K562 (cell line): Measurements from ENCODE around the gene NDUFA13. TPM values are rescaled to one million over a fixed set of nuclear protein-coding genes. Genes with fewer than 3 reads are reported as not detected.

Experiments used
- ATAC-seq: fragments of 200-7000 bp; cut with Tn5 transposase; 3 replicates; pipeline ENCODE4 v1.9.1; 2020; ENCODE audit warnings: moderate library complexity
- BruUV-seq: library from RNA; stranded (reverse); fragments of 400-500 nt; replicated peaks from 2 replicates; lab custom pipeline; 2021; lab: Mats Ljungman, UMichigan
- CTCF ChIA-PET: fragments of 300-600 bp; formaldehyde crosslinking; extraction: SDS; loops from one replicate; lab custom pipeline; 2021; ENCODE audit warnings: low intra/inter-chr PET ratio; lab: Yijun Ruan, JAX
- POLR2A ChIA-PET: fragments of 300-600, 350-650 bp; sonication (Branson Sonifier 250); formaldehyde crosslinking; extraction: SDS; loops from one replicate; lab custom pipeline; 2021; ENCODE audit warnings: antibody characterized with exemption, inconsistent platforms; lab: Yijun Ruan, JAX
- DNase-seq, 4 experiments: peaks; one replicate each; pipeline versions ENCODE4 v3.0.0 to v3.0.0-alpha.2; 2011 to 2018; ENCODE audit warnings: low spot score in 3 of 4, mixed read lengths in 3 of 4; ENCODE audit errors: extremely low read depth in 1 of 4
- FAIRE-seq: peaks from 2 replicates; lab custom pipeline; 2011; peaks lifted over from hg19 to GRCh38; lab: Jason Lieb, UNC
- H2AFZ ChIP-seq: 2 replicates; pipeline ENCODE4 v1.6.0; 2011; ENCODE audit warnings: low read depth, low read length, control low read depth, inconsistent platforms
- H3K27ac ChIP-seq: fragments of 200-600 bp; 3 replicates; pipeline ENCODE4 v1.8.0; 2011; ENCODE audit warnings: low read depth, mild to moderate bottlenecking, control low read depth, inconsistent platforms, low read length, moderate library complexity, mixed read lengths; ENCODE audit errors: extremely low read depth
- H3K27me3 ChIP-seq, 2 experiments: fragments of 300-600 bp in 1 of 2; 2 replicates in 1 of 2; 3 replicates in 1 of 2; pipeline versions ENCODE4 v1.6.0 to v1.8.0; 2011; ENCODE audit warnings: inconsistent platforms in 2 of 2, low read length in 2 of 2, mild to moderate bottlenecking in 1 of 2, mixed read lengths in 1 of 2, moderate library complexity in 1 of 2; ENCODE audit not compliant: control insufficient read depth in 2 of 2, insufficient read depth in 2 of 2
- H3K36me3 ChIP-seq: fragments of 300-600 bp; 3 replicates; pipeline ENCODE4 v1.8.0; 2011; ENCODE audit warnings: mild to moderate bottlenecking, low read length, inconsistent platforms; ENCODE audit not compliant: control insufficient read depth, insufficient read depth
- H3K4me1 ChIP-seq, 2 experiments: fragments of 200-600 bp in 1 of 2; replicated peaks in 1 of 2; 2 replicates in 1 of 2; 3 replicates in 1 of 2; pipeline versions ENCODE4 v1.5.1 to v1.8.0; 2011; ENCODE audit warnings: inconsistent platforms in 2 of 2, low read length in 2 of 2, mild to moderate bottlenecking in 1 of 2, mixed read lengths in 1 of 2, moderate library complexity in 1 of 2; ENCODE audit not compliant: control insufficient read depth in 2 of 2, insufficient read depth in 2 of 2
- H3K4me2 ChIP-seq: 2 replicates; pipeline ENCODE4 v1.6.1; 2011; ENCODE audit warnings: low read length, control low read depth, inconsistent platforms, mixed read lengths; ENCODE audit not compliant: insufficient read depth
- H3K4me3 ChIP-seq: fragments of 200-600 bp; sonication (generic), shearing (Covaris generic); 2 replicates; pipeline ENCODE4 v1.5.1; 2016; ENCODE audit warnings: control low read depth, inconsistent platforms
- H3K79me2 ChIP-seq: fragments of 200-600 bp; 3 replicates; pipeline ENCODE4 v1.8.0; 2011; ENCODE audit warnings: low read length, inconsistent platforms; ENCODE audit not compliant: control insufficient read depth, insufficient read depth
- H3K9ac ChIP-seq, 2 experiments: 2 replicates each; pipeline versions ENCODE4 v1.6.0 to v1.6.1; 2011; ENCODE audit warnings: low read depth in 2 of 2, low read length in 2 of 2, control low read depth in 1 of 2, inconsistent platforms in 1 of 2, mild to moderate bottlenecking in 1 of 2, mixed read lengths in 1 of 2; ENCODE audit not compliant: insufficient read depth in 1 of 2
- H3K9me1 ChIP-seq: one replicate; pipeline ENCODE4 v1.6.0; 2011; ENCODE audit warnings: inconsistent platforms, mild to moderate bottlenecking, low read length, moderate library complexity; ENCODE audit not compliant: control insufficient read depth, insufficient read depth
- H3K9me3 ChIP-seq: replicated peaks from 2 replicates; pipeline ENCODE4 v1.5.1; 2011; ENCODE audit warnings: low read depth, low read length, inconsistent platforms; ENCODE audit not compliant: control insufficient read depth, insufficient read depth
- H4K20me1 ChIP-seq: replicated peaks from 2 replicates; pipeline ENCODE4 v1.6.1; 2011; ENCODE audit warnings: low read length, inconsistent platforms, mixed read lengths; ENCODE audit not compliant: control insufficient read depth, insufficient read depth
- BHLHE40 ChIP-seq: IDR thresholded peaks from 2 replicates; pipeline ENCODE4 v1.6.1; 2011; ENCODE audit warnings: low read length, improper control_type of control experiment
- EWSR1 ChIP-seq: fragments of 450-650 bp; IDR thresholded peaks from 2 replicates; pipeline ENCODE4 v1.6.1; 2018; ENCODE audit warnings: borderline replicate concordance, mild to moderate bottlenecking, low read depth, moderate library complexity; ENCODE audit not compliant: partially characterized antibody
- SRSF3 ChIP-seq: fragments of 200-400 bp; formaldehyde crosslinking; IDR thresholded peaks from 2 replicates; pipeline ENCODE4 v1.6.1; 2016; ENCODE audit warnings: mild to moderate bottlenecking, low read length, moderate library complexity; ENCODE audit not compliant: insufficient read depth
- SRSF7 ChIP-seq: fragments of 200-400 bp; formaldehyde crosslinking; optimal IDR thresholded peaks from 2 replicates; pipeline ENCODE3; 2017; ENCODE audit warnings: mild to moderate bottlenecking, low read depth, low read length
- TGIF2 ChIP-seq: sonication (generic); formaldehyde crosslinking; IDR thresholded peaks from 2 replicates; pipeline ENCODE4 v1.8.1; 2022; ENCODE audit warnings: mild to moderate bottlenecking, missing genetic modification reagents, moderate library complexity
- ZBTB9 ChIP-seq: fragments of 450-650 bp; formaldehyde crosslinking; IDR thresholded peaks from 2 replicates; pipeline ENCODE4 v1.4.0; 2020; ENCODE audit warnings: mild to moderate bottlenecking, moderate library complexity
- ZNF133 ChIP-seq: fragments of 250-450 bp; sonication (Bioruptor Pico); IDR thresholded peaks from 2 replicates; pipeline ENCODE4 v1.4.0; 2020; ENCODE audit warnings: mild to moderate bottlenecking
- WGBS: fragments of 100-300 bp; shearing (Covaris generic); methylation state at CpG from one replicate; pipeline ENCODE4 v1.1.6; 2016; ENCODE audit warnings: low coverage, mixed read lengths; ENCODE audit not compliant: insufficient coverage; ENCODE audit errors: missing lambda C conversion rate; 5-methylcytosine and 5-hydroxymethylcytosine counted together
- in situ Hi-C: fragments of 300-500 bp; cut with MboI; formaldehyde crosslinking; loops from 4 replicates; pipeline ENCODE4 v1.15.0; 2018; ENCODE audit warnings: inconsistent platforms, mixed read lengths
- intact Hi-C: fragments of 100-400 bp; cut with micrococcal nuclease; formaldehyde crosslinking; loops from 2 replicates; pipeline ENCODE4 v1.14.2; 2022
- polyA plus RNA-seq, 8 experiments: library from polyadenylated mRNA; depleted of rRNA in 4 of 8; stranded (reverse) in 5 of 8; unstranded in 3 of 8; fragments of >200 nt; fragmentation: Nextera tagmentation in 2 of 8; fragmentation: Illumina TruSeq in 1 of 8; extraction: Ambion mirVana in 2 of 8; extraction: Trizol in 1 of 8; gene quantifications; 2 replicates each; pipeline versions ENCODE4 v1.2.1 to v1.2.3, GENCODE V29; 2011 to 2014; ENCODE audit warnings: inconsistent platforms in 1 of 8, missing spikeins in 1 of 8
- total RNA-seq, 7 experiments: library from RNA; depleted of rRNA in 6 of 7; stranded (reverse); fragments of >200 nt in 6 of 7; fragmentation: Illumina TruSeq in 2 of 7; extraction: Trizol in 2 of 7; gene quantifications; 2 replicates each; pipeline versions ENCODE4 v1.2.1 to v1.2.3, GENCODE V29; 2011 to 2021; ENCODE audit warnings: low replicate concordance in 1 of 7

Gene NDUFA13
- total and polyA plus RNA-seq, 9 of the 15 experiments (the other 6 are each of a cell fraction or from before 2014, with no cell fraction given): 146 to 596 (median 429) TPM

GRCh38 chr19:19546751-19547162 is 30.7 kb downstream of the NDUFA13 start:
- H3K27me3 ChIP-seq: peaks cover 5 to 52% of the 10 kb centered on the region in 2 experiments
- no peak overlapping the region for H2AFZ ChIP-seq
- BruUV-seq: no TSS peak
- H3K9me1 ChIP-seq: no peaks in the 10 kb centered on the region
- no peak overlapping the region for H3K4me3 ChIP-seq
- no peaks in the 10 kb centered on the region for H3K79me2 ChIP-seq
- DNase-seq (no peak), ATAC-seq (no peak), FAIRE-seq (no peak)
- in situ Hi-C loops: loop anchor here (25.0 kb wide), 1 partner anchor 91 kb away; the partner anchor contains the start of genes GMIP and LPAR2
- ChIA-PET CTCF (no interaction called here), POLR2A (interaction anchor here (0.6 kb wide), 1 partner anchor 100 kb away, joined by 3 read pairs; no protein-coding TSS in a partner anchor)
- H3K9ac ChIP-seq: no peak overlapping the region; a peak in 1 of 4 replicates
- no peak overlapping the region for H3K4me2 ChIP-seq
- TF ChIP-seq ZNF133 (CRISPR knock-in tag) (no peak), SRSF3 (no peak), SRSF7 (no peak), ZBTB9 (CRISPR knock-in tag) (no peak), TGIF2 (CRISPR knock-in tag) (no peak), BHLHE40 (no peak), EWSR1 (no peak)
- no peaks in the 10 kb centered on the region for H3K9me3 ChIP-seq
- intact Hi-C loops: no loop called here
- H3K27ac ChIP-seq: no peak overlapping the region
- H4K20me1 ChIP-seq: 0 out of 2 replicates have a peak, but pooled peaks cover 5% of the 10 kb centered on the region
- 2% methylated on average over 18 of the region's 19 CpGs for WGBS
- peaks cover 0 to 62% of the 10 kb centered on the region in 2 experiments; a peak in 2 of 5 replicates for H3K4me1 ChIP-seq
- H3K36me3 ChIP-seq: no peaks in the 10 kb centered on the region
